NB4 (cell line): ENCODE results near the gene PSMG3.

Experiments
- CTCF ChIP-seq: IDR thresholded peaks from one replicate; pipeline ENCODE4 v1.5.1; 2012; ENCODE audit warnings: low read depth, low read length
- MAX ChIP-seq: IDR thresholded peaks from 2 replicates; pipeline ENCODE4 v1.6.1; 2011; ENCODE audit warnings: low read depth, low read length
- MYC ChIP-seq: IDR thresholded peaks from 2 replicates; pipeline ENCODE4 v1.6.1; 2011; ENCODE audit warnings: low read depth, low read length

GRCh38 chr7:1604383-1604782 is 34.6 kb upstream of the PSMG3 start:
- TF ChIP-seq CTCF (no peak), MAX (no peak), MYC (no peak)
